GM12891 (cell line): ENCODE measurements around the gene DHCR24.
A peak's percentile ranks its signal among the peaks of the same experiment; 100 is the strongest.

Experiments
- DNase-seq: peaks from one replicate; pipeline ENCODE4 v3.0.0; 2011; ENCODE audit warnings: low spot score; ENCODE audit not compliant: insufficient read length
- FAIRE-seq: peaks from 2 replicates; lab custom pipeline; 2011; peaks lifted over from hg19 to GRCh38; lab: Jason Lieb, UNC
- PAX5 ChIP-seq: IDR thresholded peaks from 2 replicates; pipeline ENCODE4 v1.6.1; 2011; ENCODE audit warnings: low read length, moderate library complexity, mild to moderate bottlenecking; ENCODE audit not compliant: insufficient read depth, severe bottlenecking
- POLR2A ChIP-seq: IDR thresholded peaks from 2 replicates; pipeline ENCODE4 v1.6.1; 2011; ENCODE audit warnings: low read depth, low read length, control low read depth
- POLR2AphosphoS5 ChIP-seq: IDR thresholded peaks from 2 replicates; pipeline ENCODE4 v1.6.1; 2011; ENCODE audit warnings: low read depth, low read length, control low read depth
- POU2F2 ChIP-seq: IDR thresholded peaks from 2 replicates; pipeline ENCODE4 v1.6.1; 2011; ENCODE audit warnings: low read depth, mild to moderate bottlenecking, control low read depth, low read length, moderate library complexity
- SPI1 ChIP-seq: IDR thresholded peaks from 2 replicates; pipeline ENCODE4 v1.6.1; 2011; ENCODE audit warnings: low read depth, low read length, control low read depth
- TAF1 ChIP-seq: IDR thresholded peaks from 2 replicates; pipeline ENCODE4 v1.6.1; 2011; ENCODE audit warnings: low read depth, low read length, control low read depth

DHCR24 gene

GRCh38 chr1:54812801-54813484 lies 74.1 kb downstream of the DHCR24 start:
- no peak for TF ChIP-seq TAF1
- no peak for TF ChIP-seq SPI1
- TF ChIP-seq PAX5 = no peak
- DNase-seq (no peak), FAIRE-seq (peak; percentile 75)

- FAIRE-seq (no peak), DNase-seq (no peak)
- TF ChIP-seq POU2F2 = no peak
- no peak for TF ChIP-seq PAX5
- no peak for TF ChIP-seq TAF1
- no peak for TF ChIP-seq POLR2AphosphoS5
- TF ChIP-seq POLR2A = no peak
- no peak for TF ChIP-seq SPI1
Measured at GRCh38 chr1:54811739-54812655, 75.0 kb downstream of the DHCR24 start.

- TF ChIP-seq TAF1 (no peak), SPI1 (no peak), POLR2AphosphoS5 (no peak), POLR2A (no peak), POU2F2 (no peak), PAX5 (no peak)
- FAIRE-seq (no peak), DNase-seq (no peak)
Measured at GRCh38 chr1:54811066-54811465, 75.9 kb downstream of the DHCR24 start.

- TF ChIP-seq SPI1 = no peak
- TF ChIP-seq POLR2A = no peak
- no peak for TF ChIP-seq POLR2AphosphoS5
- TF ChIP-seq TAF1 = no peak
- no peak for TF ChIP-seq POU2F2
- TF ChIP-seq PAX5 = no peak
- FAIRE-seq (peak; percentile 96), DNase-seq (peak; percentile 75)
Measured at GRCh38 chr1:54810153-54810942, 76.6 kb downstream of the DHCR24 start.

GRCh38 chr1:54809496-54810074 lies 77.4 kb downstream of the DHCR24 start:
- FAIRE-seq (no peak), DNase-seq (no peak)
- TF ChIP-seq PAX5 (no peak), POU2F2 (no peak), POLR2AphosphoS5 (no peak), TAF1 (no peak), SPI1 (no peak)

- TF ChIP-seq POLR2A = no peak
- TF ChIP-seq PAX5 = no peak
- no peak for TF ChIP-seq SPI1
- no peak for FAIRE-seq
- no peak for DNase-seq
Measured at GRCh38 chr1:54808443-54809207, 78.4 kb downstream of the DHCR24 start.

- DNase-seq = no peak
- TF ChIP-seq TAF1 = no peak
- TF ChIP-seq POLR2AphosphoS5 = no peak
- no peak for TF ChIP-seq POU2F2
- TF ChIP-seq SPI1 = no peak
- no peak for TF ChIP-seq PAX5
- TF ChIP-seq POLR2A = no peak
- no peak for FAIRE-seq
Measured at GRCh38 chr1:54807756-54808155, 79.2 kb downstream of the DHCR24 start.

- no peak for FAIRE-seq
- TF ChIP-seq POU2F2 (no peak), TAF1 (no peak), POLR2AphosphoS5 (no peak), SPI1 (no peak), POLR2A (no peak), PAX5 (no peak)
- DNase-seq = no peak
Measured at GRCh38 chr1:54806931-54807611, 79.9 kb downstream of the DHCR24 start.

- TF ChIP-seq POLR2AphosphoS5 = no peak
- TF ChIP-seq SPI1 = no peak
- no peak for TF ChIP-seq POLR2A
- no peak for TF ChIP-seq TAF1
- TF ChIP-seq PAX5 = no peak
- TF ChIP-seq POU2F2 = no peak
- DNase-seq (no peak), FAIRE-seq (no peak)
Measured at GRCh38 chr1:54805981-54806381, 81.0 kb downstream of the DHCR24 start.
